ENCODE results near the gene C5. TPM values are rescaled to one million over a fixed set of nuclear protein-coding genes. Genes with fewer than 3 reads are reported as not detected.

Gene C5
- polyA plus RNA-seq, 1 donor from 2014 or later, result 0.99 TPM

DNA sequence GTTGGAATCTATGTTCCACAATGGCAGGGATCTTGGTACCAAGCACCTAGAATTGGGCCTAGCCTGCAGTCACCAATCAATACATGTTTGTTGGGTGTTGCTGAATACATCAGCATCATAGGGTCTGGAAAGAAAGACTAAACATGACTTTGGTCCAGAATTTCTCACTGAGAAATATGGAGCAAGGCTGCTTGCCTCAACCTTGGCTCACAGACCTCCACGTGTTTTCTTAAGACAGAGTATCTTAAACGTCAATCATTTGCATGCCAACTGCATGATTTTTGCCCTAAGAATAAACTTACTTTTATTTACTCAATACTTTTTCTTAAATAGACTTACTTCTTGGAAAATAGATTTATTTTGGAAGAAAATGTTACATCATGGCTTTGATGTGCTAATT is 100.8 kb downstream of the C5 start:
- Mint-ChIP-seq H3K4me1 (peaks cover 2 to 6% (median 5%) of the 10 kb centered on the region in 3 donors), H3K27ac (no peak overlapping the region), H3K9me3 (peaks cover 0 to 2% (median 0%) of the 10 kb centered on the region in 3 donors), H3K36me3 (no peaks in the 10 kb centered on the region), H3K27me3 (no peaks in the 10 kb centered on the region), H3K4me3 (no peak overlapping the region)

GRCh38 chr9:120948824-120949223 is 101.3 kb downstream of the C5 start:
- Mint-ChIP-seq H3K27ac (no peak overlapping the region), H3K4me1 (peaks cover 4 to 10% (median 9%) of the 10 kb centered on the region in 3 donors), H3K36me3 (no peaks in the 10 kb centered on the region), H3K4me3 (no peak overlapping the region), H3K9me3 (peaks cover 0 to 2% (median 0%) of the 10 kb centered on the region in 3 donors), H3K27me3 (no peaks in the 10 kb centered on the region)

- no peaks in the 10 kb centered on the region for H3K36me3 Mint-ChIP-seq
- peaks cover 4 to 10% (median 9%) of the 10 kb centered on the region in 3 donors for H3K4me1 Mint-ChIP-seq
- H3K9me3 Mint-ChIP-seq, result peaks cover 0 to 2% (median 0%) of the 10 kb centered on the region in 3 donors
- H3K27me3 Mint-ChIP-seq, result no peaks in the 10 kb centered on the region
- H3K4me3 Mint-ChIP-seq, result no peak overlapping the region
- H3K27ac Mint-ChIP-seq, result no peak overlapping the region
These were observed 102.9 kb downstream of the C5 start for GRCh38 chr9:120947222-120947621.

DNA sequence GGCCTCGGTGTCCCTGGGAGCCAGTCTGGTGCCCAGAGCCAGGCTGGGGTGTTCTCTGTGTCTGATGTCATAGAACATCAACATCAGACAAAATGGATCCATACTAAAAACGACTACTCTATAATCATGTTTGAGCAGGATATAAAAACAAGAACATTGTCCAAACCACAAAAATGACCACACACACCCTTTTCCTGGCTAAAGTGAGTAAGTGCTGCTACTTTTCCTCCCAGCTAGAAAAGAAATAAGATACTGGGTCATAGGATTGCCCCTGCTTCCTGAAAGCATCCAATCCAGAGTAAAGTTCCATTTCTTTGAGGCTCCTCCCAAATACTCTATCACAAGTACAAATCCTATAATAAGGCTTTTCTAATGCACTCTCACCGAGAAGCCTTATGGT is 103.8 kb downstream of the C5 start:
- Mint-ChIP-seq H3K4me3 (no peak overlapping the region), H3K36me3 (no peaks in the 10 kb centered on the region), H3K4me1 (peaks cover 4 to 10% (median 9%) of the 10 kb centered on the region in 3 donors), H3K27ac (peak overlapping the region in 1 of 3 donors; percentile 33), H3K27me3 (no peaks in the 10 kb centered on the region), H3K9me3 (peaks cover 0 to 2% (median 0%) of the 10 kb centered on the region in 3 donors)

DNA sequence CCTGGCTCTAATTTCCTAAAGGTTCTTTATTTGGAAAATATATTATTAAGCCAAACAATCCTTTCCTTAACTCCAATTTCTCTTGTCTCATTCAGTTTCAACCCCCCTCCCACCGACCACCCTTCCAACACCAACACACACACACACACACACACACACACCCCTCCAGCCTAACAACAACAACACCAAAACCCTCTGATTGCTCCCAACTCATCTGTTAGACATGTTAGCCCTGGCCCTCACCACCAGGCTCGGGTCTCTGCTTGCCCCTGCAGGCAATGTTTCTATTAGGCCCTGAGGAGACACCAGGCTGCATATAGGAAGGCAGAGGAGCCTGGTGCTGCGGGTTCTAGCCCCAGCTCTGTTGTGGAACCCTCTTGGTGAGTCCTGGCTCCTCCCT is 105.1 kb downstream of the C5 start:
- H3K4me1 Mint-ChIP-seq, result peaks cover 4 to 10% (median 9%) of the 10 kb centered on the region in 3 donors
- no peaks in the 10 kb centered on the region for H3K36me3 Mint-ChIP-seq
- H3K27me3 Mint-ChIP-seq, result no peaks in the 10 kb centered on the region
- H3K9me3 Mint-ChIP-seq, result peaks cover 0 to 2% (median 0%) of the 10 kb centered on the region in 3 donors
- H3K27ac Mint-ChIP-seq, result no peak overlapping the region
- no peak overlapping the region for H3K4me3 Mint-ChIP-seq

- Mint-ChIP-seq H3K4me3 (peak overlapping the region in 1 of 4 donors; percentile 47), H3K9me3 (peaks cover 0 to 2% (median 0%) of the 10 kb centered on the region in 3 donors), H3K27me3 (no peaks in the 10 kb centered on the region), H3K27ac (peak overlapping the region in 2 of 3 donors; percentile 35 to 89), H3K36me3 (no peaks in the 10 kb centered on the region), H3K4me1 (peaks cover 4 to 10% (median 9%) of the 10 kb centered on the region in 3 donors)
These were observed 105.6 kb downstream of the C5 start for GRCh38 chr9:120944434-120944843.

GRCh38 chr9:120942186-120943001 is 107.7 kb downstream of the C5 start:
- H3K27ac Mint-ChIP-seq, result no peak overlapping the region
- H3K27me3 Mint-ChIP-seq, result no peaks in the 10 kb centered on the region
- no peak overlapping the region for H3K4me3 Mint-ChIP-seq
- H3K4me1 Mint-ChIP-seq, result peaks cover 4 to 10% (median 10%) of the 10 kb centered on the region in 3 donors
- H3K9me3 Mint-ChIP-seq, result peaks cover 0 to 2% (median 0%) of the 10 kb centered on the region in 3 donors
- no peaks in the 10 kb centered on the region for H3K36me3 Mint-ChIP-seq

DNA sequence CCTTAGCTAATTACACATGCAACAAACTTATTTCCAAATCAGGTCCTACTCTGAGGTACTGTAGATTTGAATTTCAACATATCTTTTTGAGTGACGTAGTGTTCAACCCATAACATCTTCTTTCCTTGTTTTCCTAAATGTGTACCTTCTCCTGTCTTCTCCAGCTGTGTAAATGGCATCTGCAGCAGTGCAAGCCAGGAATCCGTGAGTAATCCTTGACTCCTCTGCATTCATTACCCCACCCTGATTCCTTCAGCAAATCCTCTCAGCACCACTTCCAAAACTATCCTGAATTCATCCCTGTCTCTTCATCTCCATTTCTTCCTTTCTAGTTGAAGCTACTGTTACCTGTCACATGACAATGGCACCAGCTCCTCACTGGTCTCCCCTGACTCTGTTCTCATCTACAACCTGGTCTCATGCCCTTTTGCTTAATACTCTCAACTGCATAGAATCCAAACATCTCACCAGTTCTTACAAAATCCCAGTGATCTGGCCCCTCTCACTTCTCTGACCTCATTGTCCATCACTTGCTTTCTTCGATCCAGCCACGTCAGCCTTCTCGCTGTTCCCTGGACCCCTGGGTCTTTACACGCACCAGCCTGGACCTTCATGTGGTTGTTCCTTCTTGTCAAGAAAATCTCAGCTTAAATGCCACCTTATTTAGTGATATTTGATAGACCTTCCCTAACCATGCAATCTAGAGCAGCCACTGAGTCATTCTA is 108.9 kb downstream of the C5 start:
- H3K4me1 Mint-ChIP-seq, result peaks cover 11 to 16% (median 15%) of the 10 kb centered on the region in 3 donors
- no peaks in the 10 kb centered on the region for H3K27me3 Mint-ChIP-seq
- no peak overlapping the region for H3K27ac Mint-ChIP-seq
- peaks cover 0 to 2% (median 0%) of the 10 kb centered on the region in 3 donors for H3K9me3 Mint-ChIP-seq
- no peaks in the 10 kb centered on the region for H3K36me3 Mint-ChIP-seq
- peak overlapping the region in 1 of 4 donors; percentile 33 for H3K4me3 Mint-ChIP-seq

DNA sequence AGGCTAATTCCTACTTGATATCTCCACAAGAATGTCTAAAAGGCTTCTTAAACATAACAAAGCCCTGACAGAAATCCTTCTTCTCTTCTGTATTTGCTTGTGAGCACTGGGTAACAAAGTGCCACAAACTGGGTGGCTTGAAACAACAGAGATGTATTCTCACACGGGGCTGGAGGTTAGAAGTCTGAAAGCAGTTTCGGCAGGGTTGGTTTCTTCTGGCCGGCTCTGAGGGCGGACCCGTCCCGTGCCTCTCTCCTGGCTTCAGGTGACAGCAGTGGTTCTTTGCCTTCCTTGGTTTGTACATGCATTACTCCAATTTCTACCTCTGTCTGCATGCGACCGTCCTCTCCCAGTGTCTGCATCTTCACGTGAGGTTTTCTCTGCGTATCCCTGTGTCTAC is 109.5 kb downstream of the C5 start:
- Mint-ChIP-seq H3K9me3 (peaks cover 0 to 2% (median 0%) of the 10 kb centered on the region in 3 donors), H3K27ac (no peak overlapping the region)

GRCh38 chr9:120938851-120939250 is 111.2 kb downstream of the C5 start:
- H3K4me3 Mint-ChIP-seq, result no peak overlapping the region
- H3K9me3 Mint-ChIP-seq, result no peaks in the 10 kb centered on the region
- peaks cover 23 to 26% (median 24%) of the 10 kb centered on the region in 3 donors for H3K4me1 Mint-ChIP-seq
- H3K36me3 Mint-ChIP-seq, result no peaks in the 10 kb centered on the region
- H3K27ac Mint-ChIP-seq, result no peak overlapping the region
- H3K27me3 Mint-ChIP-seq, result no peaks in the 10 kb centered on the region

More for the DNA sequence above, 109.5 kb downstream of the C5 start:
- no peaks in the 10 kb centered on the region for H3K27me3 Mint-ChIP-seq
- H3K4me3 Mint-ChIP-seq, result no peak overlapping the region
- H3K36me3 Mint-ChIP-seq, result no peaks in the 10 kb centered on the region
- peaks cover 17 to 23% (median 21%) of the 10 kb centered on the region in 3 donors for H3K4me1 Mint-ChIP-seq

DNA sequence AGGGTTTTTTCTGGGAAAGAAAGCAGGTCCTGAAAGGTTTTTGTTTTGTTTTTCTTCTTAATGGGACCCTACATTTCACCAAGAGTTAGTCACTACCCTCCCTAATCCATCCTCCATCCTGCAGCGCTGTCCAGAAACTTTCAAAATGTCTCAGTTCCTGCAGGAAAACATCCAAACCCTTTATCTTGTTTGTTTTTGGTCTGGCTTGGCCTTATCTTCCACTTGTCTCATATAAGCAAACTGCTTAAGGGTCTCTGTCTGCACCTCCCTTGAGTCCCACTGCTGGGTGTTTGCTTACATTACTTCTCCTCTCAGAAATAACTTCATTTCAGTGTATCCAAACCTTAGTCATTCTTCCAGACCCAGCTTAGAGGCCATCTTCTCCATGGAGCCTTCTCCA is 112.5 kb downstream of the C5 start:
- no peak overlapping the region for H3K4me3 Mint-ChIP-seq
- no peaks in the 10 kb centered on the region for H3K27me3 Mint-ChIP-seq
- peak overlapping the region in 1 of 3 donors; percentile 86 for H3K27ac Mint-ChIP-seq
- H3K4me1 Mint-ChIP-seq, result peaks cover 28 to 35% (median 32%) of the 10 kb centered on the region in 3 donors
- H3K9me3 Mint-ChIP-seq, result no peaks in the 10 kb centered on the region
- no peaks in the 10 kb centered on the region for H3K36me3 Mint-ChIP-seq

- Mint-ChIP-seq H3K4me3 (no peak overlapping the region), H3K4me1 (peaks cover 33 to 40% (median 33%) of the 10 kb centered on the region in 3 donors), H3K36me3 (no peaks in the 10 kb centered on the region)
These were observed 112.9 kb downstream of the C5 start for GRCh38 chr9:120937127-120937526.

DNA sequence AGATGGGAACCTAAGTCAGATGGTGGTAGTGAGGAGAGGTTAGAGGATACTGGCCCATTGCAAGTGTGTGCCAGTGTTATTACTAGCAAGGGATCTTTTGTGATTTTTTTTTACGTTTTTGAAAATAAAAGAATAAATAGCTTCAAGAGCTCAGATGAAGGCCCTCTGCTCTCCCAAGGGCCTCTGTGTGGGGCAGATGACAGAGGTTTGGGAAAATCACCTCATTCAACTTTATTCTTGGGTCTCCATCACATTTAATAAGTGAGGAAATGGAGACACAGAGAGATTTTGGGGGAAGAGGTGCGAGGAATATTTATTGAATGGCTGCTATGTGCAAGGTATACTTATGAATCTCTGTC is 113.3 kb downstream of the C5 start:
- peak overlapping the region in 1 of 4 donors; percentile 80 for H3K4me3 Mint-ChIP-seq
- H3K27ac Mint-ChIP-seq, result peak overlapping the region in 2 of 3 donors; percentile 87
- peaks cover 36 to 43% (median 37%) of the 10 kb centered on the region in 3 donors for H3K4me1 Mint-ChIP-seq
- no peaks in the 10 kb centered on the region for H3K27me3 Mint-ChIP-seq
- H3K9me3 Mint-ChIP-seq, result no peaks in the 10 kb centered on the region
- no peaks in the 10 kb centered on the region for H3K36me3 Mint-ChIP-seq

More at GRCh38 chr9:120937127-120937526, 112.9 kb downstream of the C5 start:
- no peaks in the 10 kb centered on the region for H3K27me3 Mint-ChIP-seq
- no peak overlapping the region for H3K27ac Mint-ChIP-seq
- H3K9me3 Mint-ChIP-seq, result no peaks in the 10 kb centered on the region

- Mint-ChIP-seq H3K9me3 (no peaks in the 10 kb centered on the region), H3K4me1 (peaks cover 39 to 48% (median 43%) of the 10 kb centered on the region in 3 donors), H3K4me3 (peak overlapping the region in 3 of 4 donors; percentile 68 to 88 (median 80)), H3K36me3 (no peaks in the 10 kb centered on the region), H3K27me3 (no peaks in the 10 kb centered on the region), H3K27ac (peak overlapping the region; percentile 4 to 87 (median 87))
These were observed 113.9 kb downstream of the C5 start for GRCh38 chr9:120936011-120936763.

Measured in IgD-negative memory B cell (primary cell).